ENCODE measurements around the gene TINAGL1. TPM values are rescaled to one million over a fixed set of nuclear protein-coding genes. Genes with fewer than 3 reads are reported as not detected.

The TINAGL1 gene
- total and polyA plus RNA-seq, 7 donors, result 21.0 to 238 (median 87.9) TPM

DNA sequence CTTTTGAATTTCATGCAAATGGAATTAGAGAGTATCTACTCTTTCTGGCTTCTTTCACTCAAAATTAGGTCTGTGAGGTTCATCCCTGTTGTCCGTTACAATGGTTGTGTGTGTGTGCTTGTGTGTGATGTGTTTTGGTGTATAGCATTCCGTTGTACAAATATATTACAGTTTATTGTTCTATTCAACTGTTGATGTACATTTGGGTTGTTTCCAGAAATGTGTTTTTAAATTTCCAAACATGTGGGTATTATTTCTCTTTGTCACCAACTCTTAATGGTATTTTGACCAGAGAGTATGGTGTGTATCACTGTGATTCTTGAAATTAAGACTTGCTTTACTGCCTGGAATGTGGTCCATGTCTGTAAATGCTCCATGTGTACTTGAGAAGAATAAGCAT is 24.3 kb downstream of the TINAGL1 start:
- H3K27ac ChIP-seq, result no peak overlapping the region
- WGBS, 2 donors, result 51 to 79% methylated on average over 2 of the region's 2 CpGs
- no peaks in the 10 kb centered on the region for H3K9me3 ChIP-seq
- no peaks in the 10 kb centered on the region for H3K4me1 ChIP-seq
- intact Hi-C loops (cut with DNase I), result no loop called here
- H3K36me3 ChIP-seq, result no peaks in the 10 kb centered on the region
- H3K27me3 ChIP-seq, result no peaks in the 10 kb centered on the region
- TF ChIP-seq, protein P1, sequence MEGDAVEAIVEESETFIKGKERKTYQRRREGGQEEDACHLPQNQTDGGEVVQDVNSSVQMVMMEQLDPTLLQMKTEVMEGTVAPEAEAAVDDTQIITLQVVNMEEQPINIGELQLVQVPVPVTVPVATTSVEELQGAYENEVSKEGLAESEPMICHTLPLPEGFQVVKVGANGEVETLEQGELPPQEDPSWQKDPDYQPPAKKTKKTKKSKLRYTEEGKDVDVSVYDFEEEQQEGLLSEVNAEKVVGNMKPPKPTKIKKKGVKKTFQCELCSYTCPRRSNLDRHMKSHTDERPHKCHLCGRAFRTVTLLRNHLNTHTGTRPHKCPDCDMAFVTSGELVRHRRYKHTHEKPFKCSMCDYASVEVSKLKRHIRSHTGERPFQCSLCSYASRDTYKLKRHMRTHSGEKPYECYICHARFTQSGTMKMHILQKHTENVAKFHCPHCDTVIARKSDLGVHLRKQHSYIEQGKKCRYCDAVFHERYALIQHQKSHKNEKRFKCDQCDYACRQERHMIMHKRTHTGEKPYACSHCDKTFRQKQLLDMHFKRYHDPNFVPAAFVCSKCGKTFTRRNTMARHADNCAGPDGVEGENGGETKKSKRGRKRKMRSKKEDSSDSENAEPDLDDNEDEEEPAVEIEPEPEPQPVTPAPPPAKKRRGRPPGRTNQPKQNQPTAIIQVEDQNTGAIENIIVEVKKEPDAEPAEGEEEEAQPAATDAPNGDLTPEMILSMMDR (IDR thresholded peaks at IDR 0.05), result no peak
- TF ChIP-seq POLR2AphosphoS5 (IDR thresholded peaks at IDR 0.05) (no peak), POLR2A (IDR thresholded peaks at IDR 0.05) (no peak), EP300 (IDR thresholded peaks at IDR 0.05) (no peak)
- DNase-seq, result no peak
- H3K4me3 ChIP-seq, result no peak overlapping the region

DNA sequence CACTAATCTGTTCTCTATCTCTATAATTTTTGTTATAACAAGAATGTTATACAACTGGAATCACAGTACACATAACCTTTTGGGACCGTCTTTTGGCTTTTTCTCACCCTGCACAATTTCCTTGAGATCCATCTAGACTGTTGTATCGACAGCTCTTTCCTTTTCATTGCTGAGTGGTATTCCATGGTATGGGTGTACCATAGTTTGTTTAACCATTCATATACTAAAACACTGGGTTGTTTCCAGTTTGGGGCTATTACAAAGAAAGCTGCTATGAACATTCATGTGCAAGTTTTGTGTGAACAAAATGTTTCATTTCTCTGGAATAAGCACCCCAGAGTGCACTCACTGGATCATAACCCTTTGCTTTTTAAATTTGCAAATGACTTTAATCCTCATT is 25.8 kb downstream of the TINAGL1 start:
- no peak overlapping the region for H3K27ac ChIP-seq
- WGBS, 2 donors, result 92 to 93% methylated on average over 2 of the region's 2 CpGs
- H3K27me3 ChIP-seq, result no peaks in the 10 kb centered on the region
- intact Hi-C loops (cut with DNase I), result no loop called here
- no peak overlapping the region for H3K4me3 ChIP-seq
- no peaks in the 10 kb centered on the region for H3K36me3 ChIP-seq
- DNase-seq, result no peak
- no peak for TF ChIP-seq POLR2A (IDR thresholded peaks at IDR 0.05)
- no peaks in the 10 kb centered on the region for H3K4me1 ChIP-seq
- H3K9me3 ChIP-seq, result no peaks in the 10 kb centered on the region

DNA sequence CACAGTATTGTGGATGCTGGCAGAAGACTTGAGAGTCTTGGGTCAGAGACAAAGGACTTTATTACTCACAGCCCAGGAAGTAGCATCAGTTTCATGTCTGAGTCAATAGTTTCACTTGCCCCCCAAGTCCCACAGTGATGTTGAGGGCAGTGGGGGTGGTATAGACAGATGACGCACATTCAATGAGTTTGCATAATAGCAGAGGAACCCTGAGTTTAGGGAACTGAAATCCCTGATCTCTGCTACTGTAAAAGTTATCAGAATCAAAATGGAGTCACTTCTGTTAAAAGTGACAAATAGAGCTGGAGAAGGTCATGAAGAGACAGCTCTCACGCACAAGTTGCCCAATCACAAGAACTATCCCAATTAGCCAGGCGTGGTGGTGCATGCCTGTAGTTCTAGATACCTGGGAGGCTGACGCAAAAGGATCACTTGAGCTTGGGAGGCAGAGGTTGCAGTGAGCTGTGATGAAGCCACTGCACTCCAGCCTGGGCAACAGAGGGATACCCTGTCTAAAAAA is 29.7 kb downstream of the TINAGL1 start:
- TF ChIP-seq, protein P1 (IDR thresholded peaks at IDR 0.05), result no peak
- no peak for TF ChIP-seq EP300 (IDR thresholded peaks at IDR 0.05)
- TF ChIP-seq POLR2A (IDR thresholded peaks at IDR 0.05), result no peak
- TF ChIP-seq POLR2AphosphoS5 (IDR thresholded peaks at IDR 0.05), result no peak
- Histone ChIP-seq H3K36me3 (no peaks in the 10 kb centered on the region), H3K27me3 (no peaks in the 10 kb centered on the region), H3K4me3 (no peak overlapping the region), H3K27ac (no peak overlapping the region), H3K9me3 (no peaks in the 10 kb centered on the region), H3K4me1 (no peaks in the 10 kb centered on the region)
- 83 to 91% methylated on average over 4 of the region's 4 CpGs for WGBS, 2 donors
- intact Hi-C loops (cut with DNase I), result no loop called here
- no peak for DNase-seq

DNA sequence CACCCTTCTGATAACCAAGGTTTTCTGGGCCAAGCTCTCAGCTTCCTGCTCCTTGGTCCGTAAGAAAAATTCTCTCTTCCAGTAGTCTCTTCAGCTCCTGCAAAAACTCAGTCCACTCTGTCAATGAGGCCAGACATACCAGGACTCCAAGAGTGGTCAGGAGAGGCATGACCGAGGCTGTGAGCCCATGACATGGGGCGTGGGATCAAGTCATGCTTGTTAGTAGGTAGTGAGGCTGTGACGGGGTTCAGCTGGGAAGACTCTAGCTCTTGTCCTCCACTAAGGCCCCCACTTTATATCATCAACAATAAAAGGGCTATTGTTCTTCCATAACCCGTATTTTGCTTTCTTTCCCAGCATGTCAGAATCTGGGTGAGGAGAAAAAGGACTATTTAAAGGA is 31.0 kb downstream of the TINAGL1 start:
- no peak overlapping the region for H3K4me3 ChIP-seq
- DNase-seq, result no peak
- no peaks in the 10 kb centered on the region for H3K9me3 ChIP-seq
- TF ChIP-seq POLR2AphosphoS5 (IDR thresholded peaks at IDR 0.05), result no peak
- TF ChIP-seq POLR2A (IDR thresholded peaks at IDR 0.05), result no peak
- TF ChIP-seq, protein P1 (IDR thresholded peaks at IDR 0.05), result no peak
- TF ChIP-seq EP300 (IDR thresholded peaks at IDR 0.05), result no peak
- intact Hi-C loops (cut with DNase I), result no loop called here
- no peaks in the 10 kb centered on the region for H3K36me3 ChIP-seq
- WGBS, 2 donors, result 91 to 94% methylated on average over 5 of the region's 5 CpGs
- H3K27ac ChIP-seq, result no peak overlapping the region
- no peaks in the 10 kb centered on the region for H3K27me3 ChIP-seq
- H3K4me1 ChIP-seq, result no peaks in the 10 kb centered on the region

DNA sequence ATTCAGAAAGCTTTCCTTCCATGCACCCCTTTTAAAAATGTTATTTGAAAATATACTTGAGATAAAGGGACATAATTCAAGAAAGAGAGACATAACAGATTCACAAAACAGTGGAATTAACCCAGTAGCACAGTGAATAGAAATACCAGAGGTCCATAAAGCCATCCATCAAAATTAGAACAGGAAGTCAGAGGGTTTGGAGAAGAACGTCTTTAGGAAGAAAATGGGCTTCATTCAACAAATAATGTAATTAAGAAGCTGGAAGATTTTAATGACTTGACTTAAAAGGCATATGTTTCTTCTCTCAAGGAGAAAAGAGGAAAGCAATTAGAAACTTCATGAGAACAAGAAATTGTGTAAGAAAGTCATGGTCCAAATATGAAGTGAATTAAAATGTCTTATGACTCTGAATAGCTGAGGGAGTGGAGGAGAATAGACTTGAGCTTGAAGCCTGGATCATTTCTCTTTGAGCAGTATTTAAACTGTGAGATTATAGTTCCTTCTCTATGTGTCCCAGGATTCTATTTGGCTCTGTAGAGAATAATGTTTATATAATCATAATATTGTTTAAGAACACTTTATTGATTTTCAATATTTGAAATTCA is 33.3 kb downstream of the TINAGL1 start:
- H3K27me3 ChIP-seq, result no peaks in the 10 kb centered on the region
- no peaks in the 10 kb centered on the region for H3K4me1 ChIP-seq
- DNase-seq, result no peak
- 24 to 28% methylated on average over 1 of the region's 1 CpG for WGBS, 2 donors
- no peak overlapping the region for H3K27ac ChIP-seq
- TF ChIP-seq POLR2AphosphoS5 (IDR thresholded peaks at IDR 0.05) (no peak), EP300 (IDR thresholded peaks at IDR 0.05) (no peak), POLR2A (IDR thresholded peaks at IDR 0.05) (no peak)
- TF ChIP-seq, protein P1 (IDR thresholded peaks at IDR 0.05), result no peak
- H3K4me3 ChIP-seq, result no peak overlapping the region
- H3K36me3 ChIP-seq, result no peaks in the 10 kb centered on the region
- intact Hi-C loops (cut with DNase I), result no loop called here
- no peaks in the 10 kb centered on the region for H3K9me3 ChIP-seq
